Esophagus muscularis mucosa (tissue), 4 donors: ENCODE data around the gene SCLT1. TPM values are rescaled to one million over a fixed set of nuclear protein-coding genes. Genes with fewer than 3 reads are reported as not detected.

ENCODE experiments used
- DNase-seq: peaks from one replicate; pipeline ENCODE4 v3.0.0-alpha.2; 2017; ENCODE audit errors: extremely low spot score
- H3K27ac ChIP-seq, 4 donors: fragments of 200-600 bp; sonication (generic); replicated peaks in 1 of 4; 1 replicate in 3 of 4; 2 replicates in 1 of 4; pipeline ENCODE4 v1.5.1; 2016 to 2019; ENCODE audit warnings: mild to moderate bottlenecking in 1 of 4
- H3K27me3 ChIP-seq, 4 donors: fragments of 200-600 bp; sonication (generic); one replicate each; pipeline versions ENCODE4 v1.5.1 to v1.6.0; 2016 to 2019
- H3K36me3 ChIP-seq, 4 donors: fragments of 200-600 bp; sonication (generic); one replicate each; pipeline ENCODE4 v1.5.1; 2016 to 2019
- H3K4me1 ChIP-seq, 4 donors: fragments of 200-600 bp; sonication (generic); one replicate each; pipeline ENCODE4 v1.5.1; 2016 to 2019
- H3K4me3 ChIP-seq, 4 donors: fragments of 200-600 bp; sonication (generic); 1 replicate in 2 of 4; 2 replicates in 2 of 4; pipeline ENCODE4 v1.5.1; 2016 to 2019; ENCODE audit warnings: mild to moderate bottlenecking in 4 of 4, moderate library complexity in 1 of 4
- H3K9me3 ChIP-seq, 4 donors: fragments of 200-600 bp; sonication (generic); 1 replicate in 3 of 4; 2 replicates in 1 of 4; pipeline ENCODE4 v1.5.1; 2016 to 2019
- EP300 ChIP-seq: sonication (generic); formaldehyde crosslinking; IDR thresholded peaks from one replicate; pipeline ENCODE4 v1.6.1; 2017; ENCODE audit warnings: antibody characterized with exemption
- POLR2A ChIP-seq: fragments of 450-650 bp; IDR thresholded peaks from one replicate; pipeline ENCODE4 v1.6.1; 2017; ENCODE audit warnings: antibody characterized with exemption, moderate library complexity, mild to moderate bottlenecking, low read depth
- POLR2AphosphoS5 ChIP-seq, 2 donors: sonication (generic); formaldehyde crosslinking; IDR thresholded peaks; one replicate each; pipeline ENCODE4 v1.6.1; 2017; ENCODE audit warnings: antibody characterized with exemption in 2 of 2
- WGBS: methylation state at CpG from one replicate; pipeline ENCODE4 v1.1.5; 2018; 5-methylcytosine and 5-hydroxymethylcytosine counted together
- intact Hi-C: fragments of 100-400 bp; cut with DNase I; formaldehyde crosslinking; loops from one replicate; pipeline ENCODE4 v1.15.1; 2023
- total RNA-seq, 4 donors: library from RNA; depleted of rRNA; stranded (reverse); fragments of >200 nt; gene quantifications; one replicate each; pipeline versions ENCODE4 v1.1.0 to v1.2.1, GENCODE V29; 2016
- TF ChIP-seq, protein P1 (sequence below), 3 experiments: fragments of 200-600 bp in 2 of 3; fragments of 450-650 bp in 1 of 3; sonication (generic) in 2 of 3; IDR thresholded peaks; one replicate each; pipeline ENCODE4 v1.5.1; 2017 to 2019; ENCODE audit warnings: antibody characterized with exemption in 3 of 3, mild to moderate bottlenecking in 2 of 3, moderate library complexity in 1 of 3

Gene SCLT1
- total RNA-seq, 4 donors from 2014 or later, result 6.4 to 12.5 (median 9.7) TPM

DNA sequence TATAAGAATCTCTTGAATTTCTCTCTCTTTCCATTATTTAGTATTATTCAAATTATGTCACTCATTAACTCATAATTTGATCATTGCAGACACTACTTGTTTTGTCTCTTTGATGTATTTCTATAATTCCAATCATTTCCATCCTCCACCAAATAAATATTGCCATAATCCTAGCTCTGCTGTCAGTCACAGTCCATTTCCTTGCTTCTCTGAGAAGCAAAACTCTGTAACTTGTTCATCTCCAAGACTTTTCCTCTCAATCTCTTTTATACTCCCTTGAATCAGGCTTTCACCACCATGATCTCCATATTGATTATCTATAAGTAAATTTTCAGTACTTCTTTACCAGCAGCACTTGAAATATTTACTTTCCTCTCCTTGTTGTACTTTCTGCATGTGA, 135.9 kb downstream of the SCLT1 start:
- Histone ChIP-seq H3K27ac (no peak overlapping the region), H3K36me3 (no peaks in the 10 kb centered on the region), H3K4me3 (no peak overlapping the region), H3K27me3 (no peaks in the 10 kb centered on the region), H3K4me1 (no peaks in the 10 kb centered on the region), H3K9me3 (no peaks in the 10 kb centered on the region)
- intact Hi-C loops, result no loop called here
- DNase-seq, result no peak
- TF ChIP-seq, protein P1, sequence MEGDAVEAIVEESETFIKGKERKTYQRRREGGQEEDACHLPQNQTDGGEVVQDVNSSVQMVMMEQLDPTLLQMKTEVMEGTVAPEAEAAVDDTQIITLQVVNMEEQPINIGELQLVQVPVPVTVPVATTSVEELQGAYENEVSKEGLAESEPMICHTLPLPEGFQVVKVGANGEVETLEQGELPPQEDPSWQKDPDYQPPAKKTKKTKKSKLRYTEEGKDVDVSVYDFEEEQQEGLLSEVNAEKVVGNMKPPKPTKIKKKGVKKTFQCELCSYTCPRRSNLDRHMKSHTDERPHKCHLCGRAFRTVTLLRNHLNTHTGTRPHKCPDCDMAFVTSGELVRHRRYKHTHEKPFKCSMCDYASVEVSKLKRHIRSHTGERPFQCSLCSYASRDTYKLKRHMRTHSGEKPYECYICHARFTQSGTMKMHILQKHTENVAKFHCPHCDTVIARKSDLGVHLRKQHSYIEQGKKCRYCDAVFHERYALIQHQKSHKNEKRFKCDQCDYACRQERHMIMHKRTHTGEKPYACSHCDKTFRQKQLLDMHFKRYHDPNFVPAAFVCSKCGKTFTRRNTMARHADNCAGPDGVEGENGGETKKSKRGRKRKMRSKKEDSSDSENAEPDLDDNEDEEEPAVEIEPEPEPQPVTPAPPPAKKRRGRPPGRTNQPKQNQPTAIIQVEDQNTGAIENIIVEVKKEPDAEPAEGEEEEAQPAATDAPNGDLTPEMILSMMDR (IDR thresholded peaks at IDR 0.05), result no peak
- no peak for TF ChIP-seq EP300
- no peak for TF ChIP-seq POLR2A
- TF ChIP-seq POLR2AphosphoS5 (IDR thresholded peaks at IDR 0.05), result no peak

DNA sequence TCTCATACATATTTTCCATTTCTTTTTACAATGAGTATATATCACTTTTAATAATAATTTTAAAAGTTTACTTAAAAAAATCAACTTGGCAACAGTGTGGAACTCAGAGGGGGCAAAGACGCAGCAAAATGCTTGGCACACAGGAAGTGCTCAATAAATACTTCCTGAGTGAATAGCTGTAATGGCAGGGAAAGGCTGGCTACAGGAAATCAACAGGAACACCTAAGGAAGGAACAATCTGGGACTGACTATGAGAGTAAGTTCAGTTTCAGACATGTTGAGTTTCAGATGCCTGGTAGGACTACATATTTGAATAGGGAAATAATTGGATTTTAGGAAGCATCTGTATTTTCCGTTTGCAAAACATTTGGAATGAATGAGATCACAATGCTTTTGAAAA, 137.6 kb downstream of the SCLT1 start:
- intact Hi-C loops, result no loop called here
- H3K4me1 ChIP-seq, result no peaks in the 10 kb centered on the region
- no peak overlapping the region for H3K4me3 ChIP-seq
- WGBS, result 54% methylated on average over 2 of the region's 2 CpGs
- no peak for DNase-seq
- no peak for TF ChIP-seq EP300
- TF ChIP-seq POLR2A, result no peak
- TF ChIP-seq, protein P1 (IDR thresholded peaks at IDR 0.05), result no peak
- TF ChIP-seq POLR2AphosphoS5 (IDR thresholded peaks at IDR 0.05), result no peak
- H3K27ac ChIP-seq, result no peak overlapping the region
- H3K36me3 ChIP-seq, result peaks cover 0 to 6% (median 0%) of the 10 kb centered on the region in 4 donors
- no peaks in the 10 kb centered on the region for H3K9me3 ChIP-seq
- no peaks in the 10 kb centered on the region for H3K27me3 ChIP-seq

DNA sequence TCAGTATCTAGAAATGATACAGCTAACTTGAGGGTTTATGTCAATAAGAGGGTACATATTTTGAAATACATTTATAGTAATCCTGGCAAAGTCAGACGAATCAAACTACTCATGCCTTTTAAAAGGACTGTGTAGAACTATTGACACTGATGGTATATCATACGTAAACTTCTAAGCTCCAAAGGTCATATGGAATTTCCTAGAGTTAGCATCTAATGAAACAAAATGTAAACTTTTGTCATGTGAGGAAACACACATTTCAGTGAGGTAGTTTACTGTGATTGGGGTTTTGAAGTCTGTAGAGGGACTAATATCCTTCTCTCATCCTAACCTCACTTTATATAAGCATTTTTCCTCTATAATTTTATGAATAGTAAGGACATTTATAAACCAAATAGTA, 138.4 kb downstream of the SCLT1 start:
- TF ChIP-seq, protein P1 (IDR thresholded peaks at IDR 0.05), result no peak
- TF ChIP-seq POLR2A (no peak), EP300 (no peak), POLR2AphosphoS5 (IDR thresholded peaks at IDR 0.05) (no peak)

DNA sequence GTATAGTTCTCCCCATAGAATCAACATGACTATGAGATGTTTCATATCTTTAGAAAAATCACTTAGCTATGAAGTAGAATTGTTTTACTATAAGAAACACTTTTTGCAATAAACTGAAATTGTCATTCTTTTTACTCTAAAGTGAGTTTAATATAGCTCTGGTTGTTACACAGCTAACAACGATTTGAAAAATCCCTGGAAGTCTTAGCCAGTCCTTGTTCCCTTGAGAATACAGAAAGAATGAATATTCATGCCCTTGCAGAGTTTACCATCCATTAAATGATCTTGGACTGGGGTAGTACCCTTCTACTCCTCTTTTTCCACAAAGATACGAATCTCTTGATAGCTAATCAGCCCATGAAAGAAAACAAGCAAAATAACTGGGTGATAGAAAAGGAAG, 142.0 kb downstream of the SCLT1 start:
- 73% methylated on average over 2 of the region's 2 CpGs for WGBS
- H3K4me1 ChIP-seq, result no peaks in the 10 kb centered on the region
- no peaks in the 10 kb centered on the region for H3K9me3 ChIP-seq
- TF ChIP-seq POLR2AphosphoS5 (IDR thresholded peaks at IDR 0.05), result no peak
- TF ChIP-seq EP300, result no peak
- TF ChIP-seq, protein P1 (IDR thresholded peaks at IDR 0.05), result no peak
- TF ChIP-seq POLR2A, result no peak
- H3K36me3 ChIP-seq, result peaks cover 0 to 10% (median 3%) of the 10 kb centered on the region in 4 donors
- no peaks in the 10 kb centered on the region for H3K27me3 ChIP-seq
- H3K27ac ChIP-seq, result no peak overlapping the region
- intact Hi-C loops, result no loop called here
- H3K4me3 ChIP-seq, result no peak overlapping the region
- DNase-seq, result no peak

More for the DNA sequence above, 138.4 kb downstream of the SCLT1 start:
- intact Hi-C loops, result no loop called here
- no peak for DNase-seq
- H3K4me1 ChIP-seq, result no peaks in the 10 kb centered on the region
- H3K36me3 ChIP-seq, result peaks cover 0 to 6% (median 0%) of the 10 kb centered on the region in 4 donors
- no peak overlapping the region for H3K4me3 ChIP-seq
- H3K9me3 ChIP-seq, result no peaks in the 10 kb centered on the region
- no peak overlapping the region for H3K27ac ChIP-seq
- no peaks in the 10 kb centered on the region for H3K27me3 ChIP-seq
- 79% methylated on average over 2 of the region's 2 CpGs for WGBS

DNA sequence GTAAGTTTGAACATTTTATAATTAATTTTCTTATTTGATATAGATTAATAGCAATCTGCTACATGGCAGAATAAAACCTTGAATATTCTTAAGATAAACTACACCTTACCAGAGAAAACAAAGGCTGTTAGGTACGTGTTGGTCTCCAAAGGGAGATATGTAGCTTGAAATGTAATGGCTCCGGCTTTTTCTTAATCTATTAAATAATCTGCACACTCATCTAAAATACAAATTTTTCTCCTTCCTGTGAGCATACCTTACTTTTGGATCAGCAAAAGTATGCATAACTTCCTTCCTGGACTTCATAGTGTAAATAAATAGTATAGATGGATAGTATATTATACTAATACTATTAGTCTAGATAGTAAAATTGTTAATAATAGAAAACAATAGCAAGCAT, 142.5 kb downstream of the SCLT1 start:
- TF ChIP-seq, protein P1 (IDR thresholded peaks at IDR 0.05), result no peak
- TF ChIP-seq POLR2A (no peak), POLR2AphosphoS5 (IDR thresholded peaks at IDR 0.05) (no peak), EP300 (no peak)
- Histone ChIP-seq H3K4me3 (no peak overlapping the region), H3K4me1 (no peaks in the 10 kb centered on the region), H3K27me3 (no peaks in the 10 kb centered on the region), H3K27ac (no peak overlapping the region), H3K9me3 (no peaks in the 10 kb centered on the region), H3K36me3 (peaks cover 0 to 11% (median 6%) of the 10 kb centered on the region in 4 donors)
- DNase-seq, result no peak
- WGBS, result 93% methylated on average over 2 of the region's 2 CpGs
- intact Hi-C loops, result no loop called here
